Effector memory CD8-positive, alpha-beta T cell (primary cell): ENCODE data around the gene GRIN2A.

Source experiments
- ATAC-seq: fragments of 150-1000 bp; cut with Tn5 transposase; replicated peaks from 2 replicates; pipeline ENCODE4 v1.10.0; 2021; ENCODE audit warnings: mild to moderate bottlenecking, moderate library complexity
- DNase-seq, 3 experiments: peaks; one replicate each; pipeline ENCODE4 v3.0.0; 2021
- H3K27ac Mint-ChIP-seq, 2 donors: one replicate each; pipeline ENCODE4 v1.8.0; 2022; ENCODE audit warnings: mild to moderate bottlenecking in 2 of 2, mixed read lengths in 2 of 2, moderate library complexity in 2 of 2
- H3K27me3 Mint-ChIP-seq, 2 donors: one replicate each; pipeline ENCODE4 v1.8.0; 2022; ENCODE audit warnings: mixed read lengths in 2 of 2
- H3K36me3 Mint-ChIP-seq: one replicate; pipeline ENCODE4 v1.8.0; 2022; ENCODE audit warnings: mild to moderate bottlenecking, moderate library complexity, mixed read lengths; ENCODE audit not compliant: insufficient read depth
- H3K4me1 Mint-ChIP-seq, 2 donors: one replicate each; pipeline ENCODE4 v1.8.0; 2022; ENCODE audit warnings: low read depth in 2 of 2, mixed read lengths in 2 of 2
- H3K4me3 Mint-ChIP-seq, 2 donors: one replicate each; pipeline ENCODE4 v1.8.0; 2022; ENCODE audit warnings: mild to moderate bottlenecking in 2 of 2, mixed read lengths in 2 of 2, moderate library complexity in 2 of 2
- H3K9me3 Mint-ChIP-seq, 2 donors: one replicate each; pipeline ENCODE4 v1.8.0; 2022; ENCODE audit warnings: mixed read lengths in 2 of 2

GRIN2A gene

DNA sequence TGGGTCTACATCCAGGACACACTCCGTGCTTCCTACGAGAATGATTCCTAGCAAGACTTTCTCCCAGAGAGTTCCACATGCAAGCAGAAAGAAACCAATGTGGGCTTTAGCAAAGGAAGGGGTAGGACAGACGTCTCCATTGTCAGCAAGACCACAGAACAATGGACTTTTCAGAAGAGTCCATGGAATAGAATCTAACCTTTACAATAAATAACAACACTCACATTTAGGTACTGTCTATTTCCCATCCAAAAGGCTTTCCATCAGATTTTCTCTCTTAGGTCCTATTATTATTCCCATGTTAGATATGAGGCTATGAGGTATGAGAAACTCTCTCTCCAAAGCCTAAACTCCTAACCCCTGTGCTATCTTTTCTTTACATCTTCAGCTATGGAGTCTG is 360.9 kb downstream of the GRIN2A start:
- Mint-ChIP-seq H3K27me3 (no peaks in the 10 kb centered on the region), H3K4me3 (no peak overlapping the region), H3K9me3 (peaks cover 0 to 2% of the 10 kb centered on the region in 2 donors), H3K4me1 (no peaks in the 10 kb centered on the region), H3K27ac (no peak overlapping the region), H3K36me3 (no peaks in the 10 kb centered on the region)
- no peak for ATAC-seq
- DNase-seq = no peak

DNA sequence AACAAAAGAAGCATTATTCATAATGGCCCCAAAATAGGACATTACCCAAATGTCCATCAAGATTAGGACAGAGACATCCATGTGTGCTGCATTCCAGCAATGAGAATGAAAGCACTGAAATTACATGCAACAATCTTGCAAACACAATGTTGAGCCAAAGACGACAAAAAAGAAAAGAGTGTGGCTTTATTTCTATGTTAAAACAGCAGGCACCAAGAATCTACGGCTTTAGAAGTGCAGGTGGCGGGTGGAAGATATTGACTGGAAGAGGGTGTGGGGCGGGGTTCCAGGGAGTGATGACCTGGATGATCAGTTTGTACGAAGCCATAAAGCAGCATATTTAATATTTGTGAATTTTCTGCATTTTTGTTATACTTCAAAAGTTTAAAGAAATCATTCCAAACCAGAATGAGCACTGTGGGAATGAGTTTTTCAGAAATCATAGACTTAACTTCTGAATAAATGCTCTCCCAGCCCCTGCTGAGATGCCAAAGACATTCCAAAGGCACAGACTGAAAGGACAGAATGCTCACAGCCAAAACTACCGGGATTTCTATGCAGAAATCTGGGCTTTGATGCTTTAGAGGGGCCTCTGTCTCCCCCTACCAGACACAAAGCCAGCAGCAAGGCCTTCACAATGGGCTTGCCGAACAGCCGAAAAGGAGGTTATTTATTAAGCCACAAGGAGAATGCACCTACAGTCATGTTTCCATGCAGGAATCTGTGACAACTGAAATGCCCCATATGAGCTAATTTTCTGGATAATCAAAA is 361.6 kb downstream of the GRIN2A start:
- Mint-ChIP-seq H3K4me1 (no peaks in the 10 kb centered on the region), H3K9me3 (peaks cover 0 to 2% of the 10 kb centered on the region in 2 donors), H3K27ac (no peak overlapping the region), H3K27me3 (no peaks in the 10 kb centered on the region), H3K4me3 (no peak overlapping the region), H3K36me3 (no peaks in the 10 kb centered on the region)
- DNase-seq (no peak), ATAC-seq (no peak)

DNA sequence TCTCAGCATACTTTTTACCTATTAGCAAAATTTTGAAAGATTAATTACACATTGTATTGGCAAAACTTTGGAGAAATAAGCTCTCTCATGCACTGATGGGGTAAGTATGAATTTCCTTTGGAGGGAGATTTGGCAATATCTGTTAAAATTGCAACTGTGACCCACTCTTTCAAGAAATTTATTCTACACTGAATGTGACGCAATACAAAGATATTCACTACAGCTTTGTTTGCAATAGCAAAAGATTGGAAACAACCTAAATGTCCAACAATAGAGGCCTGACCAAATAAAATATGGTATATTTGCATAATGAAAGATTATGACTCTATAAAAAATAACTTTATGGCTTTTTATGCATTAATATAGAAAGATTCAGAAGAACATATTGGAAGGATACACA is 363.5 kb downstream of the GRIN2A start:
- peaks cover 0 to 2% of the 10 kb centered on the region in 2 donors for H3K9me3 Mint-ChIP-seq
- no peaks in the 10 kb centered on the region for H3K4me1 Mint-ChIP-seq

DNA sequence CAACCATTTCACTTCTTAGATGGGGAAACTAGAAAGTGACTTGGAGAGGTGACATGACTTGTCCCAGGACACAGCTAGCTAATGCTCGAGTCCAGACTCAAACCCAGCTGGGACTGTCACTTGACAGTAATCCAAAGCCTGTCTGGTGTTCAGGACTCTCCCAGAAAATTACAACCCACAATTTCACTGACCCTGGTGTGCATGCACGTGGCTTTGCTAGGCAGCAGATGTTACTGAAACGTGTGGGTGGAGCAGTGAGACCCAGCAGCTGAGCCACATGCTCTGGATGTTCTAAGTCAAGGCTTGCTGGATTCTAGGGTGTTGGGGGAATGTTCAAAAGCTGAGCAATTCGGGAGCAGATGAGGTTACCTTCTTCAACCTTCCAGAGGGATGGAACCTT is 364.6 kb downstream of the GRIN2A start:
- no peaks in the 10 kb centered on the region for H3K27me3 Mint-ChIP-seq
- H3K4me3 Mint-ChIP-seq = no peak overlapping the region
- no peak for DNase-seq
- H3K27ac Mint-ChIP-seq = no peak overlapping the region
- H3K4me1 Mint-ChIP-seq = no peaks in the 10 kb centered on the region
- peaks cover 0 to 2% of the 10 kb centered on the region in 2 donors for H3K9me3 Mint-ChIP-seq
- peaks cover 1% of the 10 kb centered on the region for H3K36me3 Mint-ChIP-seq
- ATAC-seq = no peak

More for the DNA sequence above, 363.5 kb downstream of the GRIN2A start:
- DNase-seq (no peak), ATAC-seq (no peak)
- Mint-ChIP-seq H3K27ac (no peak overlapping the region), H3K36me3 (no peaks in the 10 kb centered on the region), H3K27me3 (no peaks in the 10 kb centered on the region), H3K4me3 (no peak overlapping the region)

DNA sequence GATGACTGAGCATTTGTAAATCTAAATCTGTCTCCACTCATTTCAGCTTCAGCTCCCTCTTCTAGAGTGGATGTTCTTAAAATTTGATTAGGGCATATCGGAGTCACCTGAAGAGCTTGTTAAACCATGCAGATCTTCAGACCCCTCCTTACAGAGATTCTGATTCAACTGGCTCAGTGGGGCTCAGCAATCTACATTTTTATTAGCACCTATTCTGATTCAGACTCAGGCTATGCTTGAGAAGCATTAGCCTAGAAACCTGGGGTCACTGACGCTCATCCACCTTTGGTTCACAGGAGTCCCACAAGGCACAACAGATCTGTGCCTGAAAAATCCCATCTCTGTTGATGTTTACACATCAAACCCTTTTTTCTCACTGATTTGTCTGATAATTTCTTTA is 365.6 kb downstream of the GRIN2A start:
- Mint-ChIP-seq H3K36me3 (peaks cover 4% of the 10 kb centered on the region), H3K4me3 (no peak overlapping the region), H3K27ac (no peak overlapping the region), H3K9me3 (peaks cover 0 to 2% of the 10 kb centered on the region in 2 donors), H3K4me1 (no peaks in the 10 kb centered on the region), H3K27me3 (no peaks in the 10 kb centered on the region)
- DNase-seq (no peak), ATAC-seq (no peak)

DNA sequence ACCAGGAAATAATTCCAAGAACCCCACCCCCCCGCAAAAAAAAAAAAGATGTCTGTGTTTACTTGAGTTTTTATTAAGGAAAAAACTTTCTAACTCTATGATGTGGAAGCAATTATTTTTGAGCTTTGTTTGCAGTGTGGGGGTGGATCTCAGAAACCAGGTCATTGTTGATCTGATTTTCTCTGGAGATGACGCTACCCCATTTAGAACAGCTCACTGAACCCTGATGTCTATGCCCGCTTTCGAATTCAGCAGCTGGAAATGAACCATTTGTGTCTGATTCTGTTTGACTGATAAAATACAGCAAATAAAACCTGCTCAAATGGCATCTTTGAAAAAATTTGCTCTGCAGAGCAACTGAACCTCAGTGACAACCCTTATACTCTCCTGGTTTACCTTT is 368.6 kb downstream of the GRIN2A start:
- Mint-ChIP-seq H3K4me1 (no peaks in the 10 kb centered on the region), H3K27ac (no peak overlapping the region)

GRCh38 chr16:9808210-9808609 is 374.0 kb downstream of the GRIN2A start:
- peaks cover 4% of the 10 kb centered on the region for H3K36me3 Mint-ChIP-seq
- H3K4me3 Mint-ChIP-seq = no peak overlapping the region
- H3K27ac Mint-ChIP-seq = no peak overlapping the region
- peaks cover 0 to 2% of the 10 kb centered on the region in 2 donors for H3K9me3 Mint-ChIP-seq
- no peaks in the 10 kb centered on the region for H3K27me3 Mint-ChIP-seq
- no peak for DNase-seq
- ATAC-seq = no peak
- H3K4me1 Mint-ChIP-seq = no peaks in the 10 kb centered on the region

More for the DNA sequence above, 368.6 kb downstream of the GRIN2A start:
- DNase-seq = no peak
- ATAC-seq = no peak
- peaks cover 4% of the 10 kb centered on the region for H3K36me3 Mint-ChIP-seq
- no peaks in the 10 kb centered on the region for H3K27me3 Mint-ChIP-seq
- H3K4me3 Mint-ChIP-seq = no peak overlapping the region
- peaks cover 0 to 2% of the 10 kb centered on the region in 2 donors for H3K9me3 Mint-ChIP-seq

DNA sequence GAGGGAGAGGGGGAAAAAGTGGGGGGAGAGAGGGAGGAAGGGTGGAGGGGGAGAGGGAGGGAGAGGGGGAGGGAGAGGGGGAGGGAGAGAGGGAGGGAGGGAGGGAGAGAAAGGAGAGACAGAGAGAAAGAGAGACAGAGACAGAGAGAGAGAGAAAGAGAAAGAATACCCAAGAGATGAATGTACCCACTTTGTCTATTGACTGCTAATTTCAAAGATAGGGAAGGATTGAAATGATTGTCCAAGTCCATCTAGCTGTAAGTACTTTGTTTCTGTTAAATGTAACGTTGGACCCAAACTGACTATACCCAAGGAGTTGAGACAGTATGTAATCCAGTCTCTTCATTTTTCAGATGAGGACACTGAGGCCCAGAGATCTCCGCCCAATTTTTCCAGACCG is 374.9 kb downstream of the GRIN2A start:
- no peak overlapping the region for H3K4me3 Mint-ChIP-seq
- peaks cover 0 to 2% of the 10 kb centered on the region in 2 donors for H3K9me3 Mint-ChIP-seq
- H3K36me3 Mint-ChIP-seq = no peaks in the 10 kb centered on the region
- H3K27ac Mint-ChIP-seq = no peak overlapping the region
- no peaks in the 10 kb centered on the region for H3K27me3 Mint-ChIP-seq
- no peaks in the 10 kb centered on the region for H3K4me1 Mint-ChIP-seq
- no peak for ATAC-seq
- DNase-seq = no peak

GRCh38 chr16:9805109-9805508 is 377.1 kb downstream of the GRIN2A start:
- no peaks in the 10 kb centered on the region for H3K4me1 Mint-ChIP-seq
- no peak overlapping the region for H3K4me3 Mint-ChIP-seq
- H3K27me3 Mint-ChIP-seq = no peaks in the 10 kb centered on the region
- DNase-seq (no peak), ATAC-seq (no peak)
- no peak overlapping the region for H3K27ac Mint-ChIP-seq
- H3K9me3 Mint-ChIP-seq = peaks cover 0 to 2% of the 10 kb centered on the region in 2 donors
- H3K36me3 Mint-ChIP-seq = no peaks in the 10 kb centered on the region

GRCh38 chr16:9802160-9802559 is 380.1 kb downstream of the GRIN2A start:
- no peaks in the 10 kb centered on the region for H3K27me3 Mint-ChIP-seq
- no peaks in the 10 kb centered on the region for H3K4me1 Mint-ChIP-seq
- H3K9me3 Mint-ChIP-seq = peaks cover 0 to 4% of the 10 kb centered on the region in 2 donors
- no peak overlapping the region for H3K4me3 Mint-ChIP-seq
- H3K27ac Mint-ChIP-seq = no peak overlapping the region
- H3K36me3 Mint-ChIP-seq = no peaks in the 10 kb centered on the region
- DNase-seq = no peak
- ATAC-seq = no peak

- Mint-ChIP-seq H3K27me3 (no peaks in the 10 kb centered on the region), H3K4me3 (no peak overlapping the region), H3K36me3 (no peaks in the 10 kb centered on the region), H3K9me3 (peaks cover 0 to 5% of the 10 kb centered on the region in 2 donors), H3K4me1 (no peaks in the 10 kb centered on the region), H3K27ac (no peak overlapping the region)
- ATAC-seq (no peak), DNase-seq (no peak)
Measured at GRCh38 chr16:9801651-9802050, 380.6 kb downstream of the GRIN2A start.

- no peak overlapping the region for H3K4me3 Mint-ChIP-seq
- peaks cover 0 to 3% of the 10 kb centered on the region in 2 donors for H3K9me3 Mint-ChIP-seq
- ATAC-seq (no peak), DNase-seq (no peak)
- no peaks in the 10 kb centered on the region for H3K4me1 Mint-ChIP-seq
- no peak overlapping the region for H3K27ac Mint-ChIP-seq
- H3K27me3 Mint-ChIP-seq = no peaks in the 10 kb centered on the region
- no peaks in the 10 kb centered on the region for H3K36me3 Mint-ChIP-seq
Measured at GRCh38 chr16:9800186-9800738, 382.0 kb downstream of the GRIN2A start.

- no peak overlapping the region for H3K27ac Mint-ChIP-seq
- no peak overlapping the region for H3K4me3 Mint-ChIP-seq
- H3K4me1 Mint-ChIP-seq = no peaks in the 10 kb centered on the region
- no peaks in the 10 kb centered on the region for H3K27me3 Mint-ChIP-seq
- peaks cover 3% of the 10 kb centered on the region for H3K36me3 Mint-ChIP-seq
- ATAC-seq = no peak
- DNase-seq = no peak
- peaks cover 0 to 3% of the 10 kb centered on the region in 2 donors for H3K9me3 Mint-ChIP-seq
Measured at GRCh38 chr16:9798952-9799580, 383.2 kb downstream of the GRIN2A start.

GRCh38 chr16:9798474-9798873 is 383.8 kb downstream of the GRIN2A start:
- Mint-ChIP-seq H3K27me3 (no peaks in the 10 kb centered on the region), H3K4me3 (no peak overlapping the region), H3K9me3 (peaks cover 0 to 3% of the 10 kb centered on the region in 2 donors), H3K4me1 (no peaks in the 10 kb centered on the region), H3K27ac (no peak overlapping the region), H3K36me3 (peaks cover 3% of the 10 kb centered on the region)
- DNase-seq (no peak), ATAC-seq (no peak)
